Measurements from ENCODE around the gene ST6GALNAC6. TPM values are rescaled to one million over a fixed set of nuclear protein-coding genes. Genes with fewer than 3 reads are reported as not detected.

The ST6GALNAC6 gene
- total and polyA plus RNA-seq, 2 of the 8 experiments (the other 6 are each of a cell fraction or from before 2014, with no cell fraction given), result 43.7 to 64.4 TPM

DNA sequence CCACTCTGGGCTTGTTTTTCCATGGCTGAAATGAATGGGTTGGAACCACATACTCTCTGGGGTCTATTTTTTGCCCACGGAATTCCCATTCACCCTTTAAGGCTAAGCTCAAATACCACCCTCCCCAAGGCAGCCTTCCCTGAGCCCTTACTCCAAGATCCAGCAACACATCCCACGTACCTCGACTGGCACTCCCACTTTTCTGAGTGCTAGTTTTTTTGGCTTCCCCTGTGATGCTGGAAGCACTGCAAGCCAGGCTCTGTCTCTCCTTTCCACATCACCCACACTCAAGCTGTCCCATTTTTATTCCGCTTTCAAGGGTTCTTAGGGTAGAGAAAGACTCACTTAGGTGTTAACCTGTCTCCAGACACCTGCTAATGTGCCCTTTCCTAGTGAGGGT lies 6.0 kb downstream of the ST6GALNAC6 start:
- DNase-seq (ENCODE audit: low read depth in 1 of 2, low spot score in 2 of 2) (no peak), FAIRE-seq (no peak)
- H3K4me3 ChIP-seq (ENCODE audit: extremely low read depth in 1 of 4, insufficient read depth in 2 of 4, low read depth in 3 of 4, low read length in 4 of 4), result no peak overlapping the region
- peaks cover under 1% of the 10 kb centered on the region; the same call in 1 of the 2 replicates for H3K23me2 ChIP-seq (ENCODE audit: low read depth, low read length)
- H3K9ac ChIP-seq (replicated peaks in 1 of 4; ENCODE audit: extremely low read depth in 1 of 4, low read depth in 3 of 4, low read length in 3 of 4), result no peak overlapping the region
- H3K4me1 ChIP-seq (replicated peaks in 1 of 4; ENCODE audit: control insufficient read depth in 3 of 4, insufficient read depth in 4 of 4, low read length in 3 of 4), result peaks cover 0 to 21% (median 14%) of the 10 kb centered on the region in 4 experiments; a peak in 6 of 7 replicates
- H3K4me2 ChIP-seq (ENCODE audit: insufficient read depth in 1 of 2, low read depth in 2 of 2, low read length in 2 of 2), result no peak overlapping the region
- peaks cover 28 to 46% (median 38%) of the 10 kb centered on the region in 4 experiments for H3K36me3 ChIP-seq (ENCODE audit: control insufficient read depth in 2 of 4, insufficient read depth in 4 of 4, low read length in 3 of 4)
- H2BK12ac ChIP-seq (ENCODE audit: low read depth, low read length), result no peak overlapping the region
- H3K79me1 ChIP-seq (ENCODE audit: low read depth, low read length), result peaks cover 10% of the 10 kb centered on the region
- H3K4ac ChIP-seq (replicated peaks; ENCODE audit: insufficient read length, low read depth, low read length), result no peak overlapping the region
- ChIA-PET CTCF (ENCODE audit: partially characterized antibody) (interaction anchor here (1.4 kb wide), 1 partner anchor 24 kb away, joined by 3 read pairs; no protein-coding TSS in a partner anchor), POLR2A (ENCODE audit: partially characterized antibody) (interaction anchor here (10.1 kb wide), 1 partner anchor 10 kb away, joined by 91 read pairs; no protein-coding TSS in a partner anchor)
- H2BK120ac ChIP-seq (replicated peaks; ENCODE audit: low read depth, low read length), result no peak overlapping the region
- H3K9me3 ChIP-seq (ENCODE audit: insufficient read depth in 2 of 2, low read depth in 1 of 2, low read length in 1 of 2), result no peaks in the 10 kb centered on the region
- H4K91ac ChIP-seq (replicated peaks; ENCODE audit: insufficient read length, low read length), result no peak overlapping the region
- H2BK15ac ChIP-seq (ENCODE audit: low read length), result no peak overlapping the region
- no peaks in the 10 kb centered on the region for H3K27me3 ChIP-seq (replicated peaks in 1 of 4; ENCODE audit: control insufficient read depth in 3 of 4, extremely low read depth in 1 of 4, insufficient read depth in 3 of 4, low read length in 3 of 4)
- H4K8ac ChIP-seq (ENCODE audit: extremely low read depth, insufficient read depth, low read length), result no peak overlapping the region
- no peak overlapping the region for H3K56ac ChIP-seq (replicated peaks; ENCODE audit: insufficient read length, low read depth, low read length)
- H2BK5ac ChIP-seq (ENCODE audit: low read depth, low read length), result no peak overlapping the region
- no peak overlapping the region for H2BK20ac ChIP-seq (ENCODE audit: low read length)
- H2AFZ ChIP-seq (ENCODE audit: low read length), result no peak overlapping the region
- peaks cover 4 to 15% of the 10 kb centered on the region in 2 experiments for H4K20me1 ChIP-seq (replicated peaks in 1 of 2; ENCODE audit: control insufficient read depth in 1 of 2, insufficient read depth in 2 of 2, low read length in 2 of 2)
- no peak overlapping the region for H3K18ac ChIP-seq (ENCODE audit: extremely low read depth, low read length)
- H3K79me2 ChIP-seq (ENCODE audit: control insufficient read depth in 1 of 2, insufficient read depth in 2 of 2, low read length in 2 of 2), result peaks cover 0 to 4% of the 10 kb centered on the region in 2 experiments; a peak in 1 of 4 replicates
- no peak overlapping the region for H3K27ac ChIP-seq (ENCODE audit: low read depth, low read length)
- WGBS, 2 experiments (ENCODE audit: extremely low coverage in 1 of 2, insufficient coverage in 1 of 2, insufficient read length in 1 of 2, insufficient replicate concordance in 2 of 2, low coverage in 1 of 2, low lambda C conversion rate in 2 of 2, missing lambda C conversion rate in 1 of 2), result 97% methylated on average over 4 of the region's 4 CpGs; no CpG with 5 or more reads in 1 of the 2 experiments
- H3K14ac ChIP-seq (ENCODE audit: insufficient read length), result no peak overlapping the region
- no peak overlapping the region for H4K5ac ChIP-seq (ENCODE audit: insufficient read length, low read depth, low read length)
- no peak overlapping the region for H3K23ac ChIP-seq (ENCODE audit: insufficient read length)
- no peak overlapping the region for H2AK5ac ChIP-seq (ENCODE audit: low read depth, low read length)
- TF ChIP-seq SP1 (IDR thresholded peaks at IDR 0.05; ENCODE audit: low read depth, low read length), result no peak
- TF ChIP-seq CTCF (IDR thresholded peaks at IDR 0.05; ENCODE audit: control extremely low read depth in 1 of 3, insufficient read depth in 1 of 3, low read depth in 1 of 3, low read length in 3 of 3), result no peak
- TF ChIP-seq CBX5 (IDR thresholded peaks at IDR 0.05; ENCODE audit: low read depth, low read length), result no peak
- no peak for TF ChIP-seq ATF3 (IDR thresholded peaks at IDR 0.05; ENCODE audit: insufficient read depth, low read depth, low read length)
- no peak for TF ChIP-seq SAP30 (IDR thresholded peaks at IDR 0.05; ENCODE audit: insufficient read depth, insufficient replicate concordance, low read length)
